HUES48 (cell line): ENCODE measurements around the gene TP53I13.

Source experiments
- H3K27ac ChIP-seq: one replicate; pipeline ENCODE4 v1.7.0; 2013; ENCODE audit warnings: low read depth, low read length, inconsistent platforms
- H3K27me3 ChIP-seq: 2 replicates; pipeline ENCODE4 v1.6.1; 2013; ENCODE audit warnings: mild to moderate bottlenecking, low read length; ENCODE audit not compliant: control insufficient read depth, insufficient read depth
- H3K36me3 ChIP-seq: 2 replicates; pipeline ENCODE4 v1.6.1; 2013; ENCODE audit warnings: low read length; ENCODE audit not compliant: control insufficient read depth, insufficient read depth
- H3K4me1 ChIP-seq: 2 replicates; pipeline ENCODE4 v1.6.1; 2013; ENCODE audit warnings: mild to moderate bottlenecking, low read length; ENCODE audit not compliant: control insufficient read depth, insufficient read depth
- H3K4me3 ChIP-seq: 2 replicates; pipeline ENCODE4 v1.5.1; 2013; ENCODE audit warnings: mild to moderate bottlenecking, low read depth, low read length
- H3K9ac ChIP-seq: 2 replicates; pipeline ENCODE4 v1.6.1; 2013; ENCODE audit warnings: mild to moderate bottlenecking, low read depth, low read length, moderate library complexity
- H3K9me3 ChIP-seq: 2 replicates; pipeline ENCODE4 v1.6.1; 2013; ENCODE audit warnings: low read length; ENCODE audit not compliant: control insufficient read depth, insufficient read depth

The TP53I13 gene

DNA sequence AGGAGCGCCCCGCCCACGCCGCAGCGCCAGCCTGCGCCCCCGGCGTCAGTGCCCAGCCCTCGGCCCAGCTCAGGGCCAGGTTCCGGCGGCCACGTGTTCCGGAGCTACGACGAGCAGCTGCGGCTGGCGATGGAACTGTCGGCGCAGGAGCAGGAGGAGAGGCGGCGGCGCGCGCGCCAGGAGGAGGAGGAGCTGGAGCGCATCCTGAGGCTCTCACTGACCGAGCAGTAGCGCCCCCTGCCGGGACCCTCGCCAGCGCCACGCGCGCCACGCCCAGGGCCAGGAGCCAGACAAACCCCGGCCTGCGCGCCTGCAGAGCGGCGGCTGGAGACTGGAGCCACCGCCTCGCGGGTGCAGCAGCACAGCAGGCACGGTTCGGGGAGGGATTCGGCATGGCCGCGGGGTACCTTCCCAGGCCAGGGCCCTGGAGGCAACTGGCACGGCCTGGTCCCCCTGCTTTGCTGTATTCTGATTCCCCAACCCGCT lies 44.9 kb downstream of the TP53I13 start:
- no peak overlapping the region for H3K27ac ChIP-seq
- H3K4me3 ChIP-seq: peak overlapping the region; percentile 58
- no peaks in the 10 kb centered on the region for H3K9me3 ChIP-seq
- 0 out of 2 replicates have a peak, but pooled peaks cover 4% of the 10 kb centered on the region for H3K36me3 ChIP-seq
- peaks cover 43% of the 10 kb centered on the region for H3K27me3 ChIP-seq
- 0 out of 2 replicates have a peak overlapping the region, but pooled peaks have one; percentile 19 for H3K9ac ChIP-seq
- peaks cover 24% of the 10 kb centered on the region for H3K4me1 ChIP-seq

DNA sequence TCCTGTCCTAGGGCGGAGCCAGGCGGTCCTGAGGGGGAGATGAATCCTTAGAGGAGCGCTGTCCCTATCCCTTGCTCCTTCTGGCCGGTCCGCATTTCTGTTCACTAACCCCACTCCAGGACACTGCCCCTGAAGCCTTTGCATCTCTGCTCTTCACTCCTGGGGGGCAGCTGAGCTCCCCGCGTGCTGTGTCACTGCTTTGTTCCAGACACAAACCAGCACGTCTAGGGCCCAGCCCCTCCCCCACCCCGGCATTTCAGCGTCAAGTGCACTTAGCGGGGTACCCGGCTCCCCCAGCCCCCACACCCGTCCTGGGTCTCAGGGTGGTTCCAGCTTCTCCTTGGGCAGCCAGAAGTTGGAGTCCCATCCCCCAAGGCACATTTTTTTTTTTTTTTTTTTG lies 45.4 kb downstream of the TP53I13 start:
- 0 out of 2 replicates have a peak, but pooled peaks cover 4% of the 10 kb centered on the region for H3K36me3 ChIP-seq
- no peaks in the 10 kb centered on the region for H3K9me3 ChIP-seq
- H3K27ac ChIP-seq: no peak overlapping the region
- peaks cover 29% of the 10 kb centered on the region for H3K4me1 ChIP-seq
- H3K9ac ChIP-seq: no peak overlapping the region
- H3K27me3 ChIP-seq: peaks cover 47% of the 10 kb centered on the region
- H3K4me3 ChIP-seq: peak overlapping the region; percentile 58

DNA sequence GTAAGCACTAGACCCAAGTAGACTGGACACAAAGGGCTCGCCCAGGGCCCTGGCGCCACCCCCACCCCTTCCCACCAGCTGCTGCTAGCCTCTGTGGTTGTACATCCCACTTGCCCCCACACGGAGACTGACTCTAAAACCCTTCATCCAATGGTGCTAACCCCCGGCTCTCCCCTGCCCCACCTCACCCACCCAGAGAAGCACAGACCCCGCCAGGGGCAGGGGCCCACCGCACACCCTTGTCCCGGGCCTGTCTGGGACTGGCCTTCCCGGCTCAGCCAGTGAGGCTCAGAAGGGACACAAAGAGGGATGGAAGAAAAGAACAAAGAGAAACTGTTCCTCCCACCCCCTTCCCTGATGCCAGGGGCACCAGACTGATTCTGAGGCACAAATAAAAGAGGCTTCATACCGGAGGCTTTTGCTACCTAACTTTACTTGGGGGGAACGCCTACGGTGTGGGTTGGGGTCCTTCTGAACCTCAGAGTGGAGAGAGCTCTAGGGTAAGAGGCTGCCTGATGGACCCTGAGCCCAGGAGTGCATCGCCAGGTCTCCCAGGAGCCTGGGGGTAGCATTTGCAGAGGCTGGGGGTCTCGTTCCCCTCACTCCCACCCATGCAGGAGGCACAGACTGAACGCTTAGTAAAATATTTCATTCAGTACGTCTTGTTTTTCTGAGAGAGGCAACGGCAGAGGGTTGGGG lies 46.0 kb downstream of the TP53I13 start:
- no peak overlapping the region for H3K4me3 ChIP-seq
- no peaks in the 10 kb centered on the region for H3K9me3 ChIP-seq
- H3K27ac ChIP-seq: no peak overlapping the region
- no peak overlapping the region for H3K9ac ChIP-seq
- 0 out of 2 replicates have a peak, but pooled peaks cover 4% of the 10 kb centered on the region for H3K36me3 ChIP-seq
- peaks cover 33% of the 10 kb centered on the region for H3K4me1 ChIP-seq
- H3K27me3 ChIP-seq: peaks cover 49% of the 10 kb centered on the region

DNA sequence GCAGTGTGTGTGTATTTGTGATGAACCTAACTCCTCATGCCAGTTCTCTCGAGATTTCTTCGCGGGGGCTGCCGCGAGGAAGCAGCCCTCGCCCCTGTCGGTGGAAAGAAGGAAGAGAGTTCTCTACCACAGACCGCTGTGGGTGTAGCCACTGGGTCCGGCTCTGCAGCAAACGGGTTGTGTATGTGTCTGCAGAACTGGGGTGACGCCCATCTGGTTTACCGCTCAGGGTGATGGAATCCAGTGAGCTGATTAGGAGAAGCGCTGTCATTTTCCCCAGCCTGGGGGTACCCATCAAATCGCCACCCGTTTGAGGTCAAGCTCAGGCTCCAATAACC lies 46.5 kb downstream of the TP53I13 start:
- H3K4me3 ChIP-seq: peak overlapping the region; percentile 62
- H3K9ac ChIP-seq: no peak overlapping the region
- H3K9me3 ChIP-seq: no peaks in the 10 kb centered on the region
- H3K36me3 ChIP-seq: 0 out of 2 replicates have a peak, but pooled peaks cover 4% of the 10 kb centered on the region
- H3K27me3 ChIP-seq: peaks cover 49% of the 10 kb centered on the region
- no peak overlapping the region for H3K27ac ChIP-seq
- H3K4me1 ChIP-seq: peaks cover 37% of the 10 kb centered on the region

DNA sequence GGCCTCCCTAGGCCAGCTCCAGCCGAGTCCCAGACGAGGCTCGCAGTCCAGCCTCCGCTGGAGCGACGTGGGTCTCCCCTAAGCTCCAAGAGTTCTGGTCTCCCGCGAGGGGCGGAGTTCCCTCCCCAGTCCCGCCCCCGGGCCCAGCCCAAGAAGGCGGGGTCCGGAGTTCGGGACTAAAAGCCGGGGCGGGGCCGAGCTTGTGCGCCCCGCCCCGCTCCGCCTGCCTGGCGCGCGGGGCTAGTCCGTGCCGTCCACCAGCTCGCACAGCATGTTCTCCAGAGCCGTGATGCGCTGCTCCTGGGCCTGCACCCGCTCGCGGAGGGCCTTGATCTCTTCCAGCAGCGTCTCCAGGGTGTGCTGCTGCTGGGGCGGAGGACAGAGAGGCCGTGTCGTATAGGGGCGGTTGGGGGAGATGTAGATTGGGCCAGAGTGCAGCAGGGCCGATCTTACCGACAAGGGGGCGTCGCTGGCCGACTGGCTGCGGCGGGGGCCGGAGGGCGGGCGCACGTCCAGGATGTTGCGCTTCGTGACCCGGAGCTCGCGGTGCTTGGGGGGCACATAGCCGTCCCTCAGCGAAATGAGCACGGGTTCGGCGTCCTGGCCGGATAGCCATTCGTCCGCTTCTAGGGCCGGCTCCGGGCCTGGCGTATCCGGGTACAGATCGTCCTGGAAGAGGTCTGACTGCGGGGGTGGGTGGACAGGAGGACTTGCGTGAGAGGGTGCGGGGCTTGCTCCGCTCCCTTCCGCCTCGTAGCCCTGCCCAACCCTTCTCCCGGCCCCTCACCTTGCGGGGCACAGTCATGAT lies 47.2 kb downstream of the TP53I13 start:
- 0 out of 2 replicates have a peak, but pooled peaks cover 4% of the 10 kb centered on the region for H3K36me3 ChIP-seq
- H3K4me3 ChIP-seq: peak overlapping the region; percentile 62
- H3K4me1 ChIP-seq: peaks cover 44% of the 10 kb centered on the region
- H3K9me3 ChIP-seq: no peaks in the 10 kb centered on the region
- H3K9ac ChIP-seq: no peak overlapping the region
- H3K27ac ChIP-seq: no peak overlapping the region
- H3K27me3 ChIP-seq: peaks cover 49% of the 10 kb centered on the region

DNA sequence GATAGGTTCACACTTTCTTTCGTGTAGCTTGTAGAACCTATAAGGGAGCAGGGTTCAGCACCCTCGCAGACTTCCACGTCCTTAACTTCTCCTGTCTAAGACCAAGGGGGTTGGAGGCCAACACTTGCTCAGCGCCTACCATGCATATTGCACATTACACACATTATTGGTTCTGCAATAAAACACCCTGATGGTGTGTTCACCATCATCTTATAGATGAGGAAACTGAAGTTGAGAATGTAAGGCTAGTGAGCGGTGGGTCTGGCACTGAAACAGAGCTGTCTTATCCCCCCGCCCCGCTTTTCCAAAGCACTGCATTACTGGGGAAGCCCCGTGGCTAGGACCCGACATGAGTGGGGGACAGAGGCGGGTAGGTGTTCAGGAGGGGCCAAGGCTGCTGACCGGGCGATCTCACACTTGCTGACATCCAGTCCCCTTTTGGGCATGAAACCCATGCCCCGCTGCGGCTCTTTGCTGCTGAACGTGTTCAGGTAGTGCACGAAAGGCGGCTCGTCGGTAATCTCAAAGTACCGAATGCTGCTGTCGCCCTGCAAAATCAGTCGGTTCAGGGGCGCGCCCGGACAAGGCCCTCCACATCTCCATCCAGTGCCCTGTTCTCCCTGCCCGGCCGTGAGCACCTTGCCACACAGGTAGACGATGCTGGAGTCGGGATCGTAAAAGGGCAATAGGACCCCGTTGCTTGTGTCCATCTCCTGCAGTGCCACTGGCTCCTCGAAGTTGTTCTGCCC lies 48.0 kb downstream of the TP53I13 start:
- H3K36me3 ChIP-seq: 0 out of 2 replicates have a peak, but pooled peaks cover 4% of the 10 kb centered on the region
- H3K27me3 ChIP-seq: peaks cover 57% of the 10 kb centered on the region
- H3K4me3 ChIP-seq: peak overlapping the region; percentile 62; the same call in 1 of the 2 replicates
- H3K4me1 ChIP-seq: peaks cover 44% of the 10 kb centered on the region
- no peaks in the 10 kb centered on the region for H3K9me3 ChIP-seq
- no peak overlapping the region for H3K27ac ChIP-seq
- H3K9ac ChIP-seq: no peak overlapping the region

DNA sequence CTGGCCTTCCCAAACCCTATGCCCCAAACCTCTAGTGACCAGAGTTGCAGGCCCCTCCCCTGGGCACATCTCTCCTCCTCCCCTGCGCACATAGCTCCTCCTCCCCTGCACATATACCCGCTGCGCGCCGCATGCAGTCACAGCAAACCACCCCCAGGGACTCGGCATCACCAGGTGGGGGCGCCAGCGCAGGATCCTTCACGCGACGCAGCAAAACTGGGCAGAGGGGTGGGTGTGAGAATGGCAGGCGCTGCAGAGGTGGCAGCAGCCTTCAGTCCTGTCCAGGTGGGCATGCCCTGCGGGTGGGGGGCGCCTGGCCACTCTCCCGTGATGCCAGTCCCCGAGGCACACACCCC lies 48.6 kb downstream of the TP53I13 start:
- Histone ChIP-seq H3K4me3 (peak overlapping the region; percentile 42; the same call in 1 of the 2 replicates), H3K27me3 (peaks cover 63% of the 10 kb centered on the region), H3K9ac (no peak overlapping the region), H3K4me1 (peaks cover 44% of the 10 kb centered on the region), H3K9me3 (no peaks in the 10 kb centered on the region), H3K27ac (no peak overlapping the region), H3K36me3 (0 out of 2 replicates have a peak, but pooled peaks cover 4% of the 10 kb centered on the region)

DNA sequence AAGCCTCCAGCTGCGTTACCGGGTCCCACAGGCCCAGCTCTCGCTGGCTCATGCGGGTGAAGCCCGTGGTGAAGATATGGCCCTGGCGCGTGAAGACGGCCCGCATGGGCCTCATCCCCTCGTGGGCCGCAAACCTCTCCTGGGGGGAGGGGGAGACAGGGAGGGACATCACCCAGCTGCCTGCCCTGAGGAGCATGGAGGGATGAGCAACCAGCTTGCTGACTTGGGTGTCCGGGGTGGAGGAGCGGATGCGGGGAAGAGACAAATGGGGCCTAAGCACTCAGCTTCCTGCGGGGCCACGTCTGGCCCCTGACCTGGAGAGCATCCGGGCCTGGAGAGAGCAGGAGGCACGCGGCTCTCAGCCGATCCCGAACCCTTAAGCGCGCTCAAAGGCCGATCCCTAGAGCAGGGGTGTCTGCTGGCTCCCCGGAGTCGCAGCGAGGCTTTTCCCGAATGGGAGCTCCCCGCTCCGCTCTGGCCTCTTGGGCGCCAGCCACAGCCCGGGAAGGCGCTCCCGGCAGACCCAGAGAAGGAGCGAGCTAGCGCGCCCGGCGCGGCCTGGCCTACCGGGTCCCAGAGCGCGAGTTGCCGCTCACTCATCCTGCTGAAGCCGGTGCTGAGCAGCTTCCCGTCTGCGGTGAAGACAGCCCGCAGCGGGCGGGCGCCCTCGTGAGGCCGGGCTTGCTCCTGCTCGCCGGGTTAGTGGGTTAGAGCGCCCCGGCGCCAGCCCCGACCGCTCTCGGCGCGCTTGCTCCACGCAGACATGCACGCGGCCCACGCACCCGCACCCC lies 49.2 kb downstream of the TP53I13 start:
- Histone ChIP-seq H3K36me3 (0 out of 2 replicates have a peak, but pooled peaks cover 2% of the 10 kb centered on the region), H3K9me3 (no peaks in the 10 kb centered on the region), H3K9ac (no peak overlapping the region), H3K27ac (peak overlapping the region; percentile 16), H3K4me1 (peaks cover 44% of the 10 kb centered on the region), H3K27me3 (peaks cover 68% of the 10 kb centered on the region), H3K4me3 (peak overlapping the region; percentile 42; the same call in 1 of the 2 replicates)

DNA sequence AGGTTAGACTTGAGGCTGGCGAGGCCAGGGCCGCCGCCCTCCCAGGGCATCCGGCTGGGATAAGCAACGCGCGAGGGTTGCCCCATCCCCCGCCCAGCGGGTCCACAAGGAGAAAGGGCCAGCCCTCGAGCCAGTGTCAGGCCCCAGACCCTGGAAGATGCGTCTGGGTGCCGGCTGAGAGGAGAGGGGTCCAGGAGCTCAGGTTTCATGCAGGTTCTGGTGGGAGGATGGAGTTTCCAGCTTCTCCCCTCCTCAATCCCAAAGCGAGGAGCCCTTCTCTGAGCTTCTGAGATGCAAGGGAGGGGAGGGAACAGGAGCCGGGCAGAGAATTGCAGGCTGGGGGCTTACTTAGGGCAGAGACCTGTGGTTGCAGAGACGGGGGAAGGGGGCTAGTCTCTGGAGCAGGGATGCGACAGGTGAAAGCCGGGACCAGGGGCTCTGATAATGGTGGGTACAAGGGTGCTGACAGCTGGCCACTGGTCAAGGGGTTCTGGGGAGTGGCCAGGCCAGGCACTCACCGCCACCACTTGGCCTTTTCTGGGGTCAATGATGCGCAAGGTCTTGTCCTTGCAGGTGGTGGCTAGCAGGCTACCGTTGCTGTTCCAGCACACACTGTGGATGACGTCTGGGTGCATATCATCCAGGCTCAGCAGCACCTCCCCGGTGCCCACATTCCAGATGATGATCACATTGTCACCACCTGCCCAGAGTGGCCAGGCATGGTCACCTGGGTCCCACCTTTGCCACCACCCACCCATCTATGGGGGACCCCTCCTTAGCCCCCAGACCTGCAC lies 50.0 kb downstream of the TP53I13 start:
- Histone ChIP-seq H3K27ac (no peak overlapping the region), H3K4me1 (peaks cover 48% of the 10 kb centered on the region), H3K27me3 (peaks cover 71% of the 10 kb centered on the region), H3K9me3 (no peaks in the 10 kb centered on the region), H3K9ac (no peak overlapping the region), H3K36me3 (no peaks in the 10 kb centered on the region), H3K4me3 (peak overlapping the region; percentile 42; the same call in 1 of the 2 replicates)
